ENCODE results near the gene CAMK2D. TPM values are rescaled to one million over a fixed set of nuclear protein-coding genes. Genes with fewer than 3 reads are reported as not detected.

The CAMK2D gene
- total and polyA plus RNA-seq, 7 donors, result 41.2 to 183 (median 83.8) TPM

- Histone ChIP-seq H3K4me1 (no peaks in the 10 kb centered on the region), H3K27ac (no peak overlapping the region), H3K27me3 (ENCODE audit: insufficient read depth in 3 of 3, low read length in 2 of 3) (no peaks in the 10 kb centered on the region), H3K9me3 (no peaks in the 10 kb centered on the region), H3K4me3 (no peak overlapping the region), H3K36me3 (ENCODE audit: insufficient read depth in 1 of 2, low read depth in 1 of 2) (no peaks in the 10 kb centered on the region)
- WGBS, 3 donors, result 89 to 93% (median 89%) methylated on average over 11 of the region's 11 CpGs
- no peak for TF ChIP-seq CTCF (IDR thresholded peaks at IDR 0.05)
- DNase-seq (no peak), ATAC-seq (no peak)
- intact Hi-C loops (cut with DNase I), result loop anchor here in 1 of 2 donors (10.0 kb wide), 1 partner anchor 392 kb away; no protein-coding TSS in a partner anchor
These were observed 15.1 kb upstream of the CAMK2D start for GRCh38 chr4:113776679-113777078.

- Histone ChIP-seq H3K36me3 (ENCODE audit: insufficient read depth in 1 of 2, low read depth in 1 of 2) (no peaks in the 10 kb centered on the region), H3K27me3 (ENCODE audit: insufficient read depth in 3 of 3, low read length in 2 of 3) (no peaks in the 10 kb centered on the region), H3K4me1 (no peaks in the 10 kb centered on the region), H3K27ac (no peak overlapping the region), H3K4me3 (no peak overlapping the region), H3K9me3 (no peaks in the 10 kb centered on the region)
- intact Hi-C loops (cut with DNase I), result loop anchor here in 1 of 2 donors (10.0 kb wide), 1 partner anchor 391 kb away; no protein-coding TSS in a partner anchor
- TF ChIP-seq CTCF (IDR thresholded peaks at IDR 0.05), result no peak
- WGBS, 3 donors, result 77 to 82% (median 81%) methylated on average over 4 of the region's 4 CpGs
- DNase-seq (no peak), ATAC-seq (no peak)
These were observed 14.5 kb upstream of the CAMK2D start for GRCh38 chr4:113776016-113776415.

GRCh38 chr4:113773756-113774155 lies 12.2 kb upstream of the CAMK2D start:
- Histone ChIP-seq H3K27me3 (ENCODE audit: insufficient read depth in 3 of 3, low read length in 2 of 3) (no peaks in the 10 kb centered on the region), H3K4me3 (no peak overlapping the region), H3K27ac (no peak overlapping the region), H3K4me1 (no peaks in the 10 kb centered on the region), H3K9me3 (no peaks in the 10 kb centered on the region), H3K36me3 (ENCODE audit: insufficient read depth in 1 of 2, low read depth in 1 of 2) (no peaks in the 10 kb centered on the region)
- WGBS, 3 donors, result 84 to 91% (median 86%) methylated on average over 3 of the region's 3 CpGs
- intact Hi-C loops (cut with DNase I), result loop anchor here in 1 of 2 donors (10.0 kb wide), 1 partner anchor 389 kb away; no protein-coding TSS in a partner anchor
- TF ChIP-seq CTCF (IDR thresholded peaks at IDR 0.05), result no peak
- DNase-seq (no peak), ATAC-seq (no peak)

- intact Hi-C loops (cut with DNase I), result loop anchor here in 1 of 2 donors (10.0 kb wide), 1 partner anchor 388 kb away; no protein-coding TSS in a partner anchor
- 89 to 95% (median 89%) methylated on average over 14 of the region's 14 CpGs for WGBS, 3 donors
- no peaks in the 10 kb centered on the region for H3K9me3 ChIP-seq
- no peak overlapping the region for H3K4me3 ChIP-seq
- H3K27me3 ChIP-seq (ENCODE audit: insufficient read depth in 3 of 3, low read length in 2 of 3), result no peaks in the 10 kb centered on the region
- no peak for TF ChIP-seq CTCF (IDR thresholded peaks at IDR 0.05)
- H3K36me3 ChIP-seq (ENCODE audit: insufficient read depth in 1 of 2, low read depth in 1 of 2), result no peaks in the 10 kb centered on the region
- ATAC-seq, result no peak
- no peak for DNase-seq
- no peaks in the 10 kb centered on the region for H3K4me1 ChIP-seq
- H3K27ac ChIP-seq, result no peak overlapping the region
These were observed 11.5 kb upstream of the CAMK2D start for GRCh38 chr4:113773014-113773413.

GRCh38 chr4:113772319-113772718 lies 10.8 kb upstream of the CAMK2D start:
- intact Hi-C loops (cut with DNase I), result loop anchor here in 1 of 2 donors (10.0 kb wide), 1 partner anchor 388 kb away; no protein-coding TSS in a partner anchor
- Histone ChIP-seq H3K27ac (no peak overlapping the region), H3K4me1 (no peaks in the 10 kb centered on the region), H3K4me3 (no peak overlapping the region), H3K9me3 (no peaks in the 10 kb centered on the region), H3K36me3 (ENCODE audit: insufficient read depth in 1 of 2, low read depth in 1 of 2) (no peaks in the 10 kb centered on the region), H3K27me3 (ENCODE audit: insufficient read depth in 3 of 3, low read length in 2 of 3) (no peaks in the 10 kb centered on the region)
- ATAC-seq, result no peak
- DNase-seq, result peak in 1 of 2 donors; percentile 44
- 90 to 96% (median 94%) methylated on average over 20 to 22 of the region's 22 CpGs for WGBS, 3 donors
- no peak for TF ChIP-seq CTCF (IDR thresholded peaks at IDR 0.05)

Measured in psoas muscle (tissue), 8 donors.